Measurements from ENCODE around the gene TRAF6. TPM values are rescaled to one million over a fixed set of nuclear protein-coding genes. Genes with fewer than 3 reads are reported as not detected.
"Not testable (repeated sequence)": the region's sequence is repeated elsewhere in the genome, so short reads cannot be mapped to it uniquely, and the experiment has no call there.

Gene TRAF6
- total RNA-seq, 1 donor from 2014 or later = 7.6 TPM

GRCh38 chr11:36493332-36493731, 16.7 kb downstream of the TRAF6 start:
- no peak for DNase-seq (ENCODE audit: low read depth, low spot score)

GRCh38 chr11:36492724-36493304, 17.3 kb downstream of the TRAF6 start:
- DNase-seq (ENCODE audit: low read depth, low spot score) = no peak

GRCh38 chr11:36490026-36490806, 19.9 kb downstream of the TRAF6 start:
- DNase-seq (ENCODE audit: low read depth, low spot score) = no peak

- DNase-seq (ENCODE audit: low read depth, low spot score) = no peak
Measured at GRCh38 chr11:36488096-36488495, 22.0 kb downstream of the TRAF6 start.

GRCh38 chr11:36487619-36488018, 22.5 kb downstream of the TRAF6 start:
- DNase-seq (ENCODE audit: low read depth, low spot score) = no peak

GRCh38 chr11:36485298-36486002, 24.6 kb downstream of the TRAF6 start:
- DNase-seq (ENCODE audit: low read depth, low spot score) = no peak

GRCh38 chr11:36483042-36483441, 27.0 kb downstream of the TRAF6 start:
- DNase-seq (ENCODE audit: low read depth, low spot score) = not testable (repeated sequence)

- no peak for DNase-seq (ENCODE audit: low read depth, low spot score)
Measured at GRCh38 chr11:36480833-36481232, 29.2 kb downstream of the TRAF6 start.

GRCh38 chr11:36478700-36479329, 31.3 kb downstream of the TRAF6 start:
- DNase-seq (ENCODE audit: low read depth, low spot score) = peak; percentile 35

GRCh38 chr11:36475192-36475591, 34.9 kb downstream of the TRAF6 start:
- DNase-seq (ENCODE audit: low read depth, low spot score) = no peak

GRCh38 chr11:36471577-36471976, 38.5 kb downstream of the TRAF6 start:
- no peak for DNase-seq (ENCODE audit: low read depth, low spot score)

- DNase-seq (ENCODE audit: low read depth, low spot score) = no peak
Measured at GRCh38 chr11:36469881-36470802, 39.9 kb downstream of the TRAF6 start.

- DNase-seq (ENCODE audit: low read depth, low spot score) = no peak
Measured at GRCh38 chr11:36469063-36469462, 41.0 kb downstream of the TRAF6 start.

- no peak for DNase-seq (ENCODE audit: low read depth, low spot score)
Measured at GRCh38 chr11:36467916-36468315, 42.2 kb downstream of the TRAF6 start.

GRCh38 chr11:36467012-36467411, 43.1 kb downstream of the TRAF6 start:
- DNase-seq (ENCODE audit: low read depth, low spot score) = no peak

GRCh38 chr11:36465449-36466163, 44.5 kb downstream of the TRAF6 start:
- DNase-seq (ENCODE audit: low read depth, low spot score) = no peak

- no peak for DNase-seq (ENCODE audit: low read depth, low spot score)
Measured at GRCh38 chr11:36464720-36465119, 45.4 kb downstream of the TRAF6 start.

GRCh38 chr11:36463781-36464180, 46.3 kb downstream of the TRAF6 start:
- DNase-seq (ENCODE audit: low read depth, low spot score) = no peak

- no peak for DNase-seq (ENCODE audit: low read depth, low spot score)
Measured at GRCh38 chr11:36462321-36462720, 47.8 kb downstream of the TRAF6 start.

- no peak for DNase-seq (ENCODE audit: low read depth, low spot score)
Measured at GRCh38 chr11:36460220-36460619, 49.9 kb downstream of the TRAF6 start.

All from pulmonary artery endothelial cell (primary cell).